Measurements from ENCODE around the gene SLC16A4.

DNA sequence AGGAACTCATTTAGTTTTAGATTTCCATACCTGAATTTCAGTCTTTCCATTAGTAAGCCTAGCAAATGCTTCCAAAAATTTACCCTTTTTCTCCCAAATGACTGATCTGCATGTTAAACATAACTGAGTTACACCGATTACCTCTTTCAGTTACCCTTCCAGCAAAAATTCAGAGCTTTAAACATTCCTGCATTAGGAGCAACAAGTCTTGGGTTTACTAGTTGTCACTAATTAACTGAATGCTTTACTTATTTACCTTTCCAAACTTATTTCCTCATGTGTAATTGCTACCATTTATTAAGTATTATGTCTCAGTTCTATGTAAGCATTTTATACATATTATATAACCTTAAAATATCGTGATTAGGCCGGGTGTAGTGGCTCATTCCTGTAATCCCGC is 13.6 kb upstream of the SLC16A4 start:
- TF ChIP-seq, protein P1, sequence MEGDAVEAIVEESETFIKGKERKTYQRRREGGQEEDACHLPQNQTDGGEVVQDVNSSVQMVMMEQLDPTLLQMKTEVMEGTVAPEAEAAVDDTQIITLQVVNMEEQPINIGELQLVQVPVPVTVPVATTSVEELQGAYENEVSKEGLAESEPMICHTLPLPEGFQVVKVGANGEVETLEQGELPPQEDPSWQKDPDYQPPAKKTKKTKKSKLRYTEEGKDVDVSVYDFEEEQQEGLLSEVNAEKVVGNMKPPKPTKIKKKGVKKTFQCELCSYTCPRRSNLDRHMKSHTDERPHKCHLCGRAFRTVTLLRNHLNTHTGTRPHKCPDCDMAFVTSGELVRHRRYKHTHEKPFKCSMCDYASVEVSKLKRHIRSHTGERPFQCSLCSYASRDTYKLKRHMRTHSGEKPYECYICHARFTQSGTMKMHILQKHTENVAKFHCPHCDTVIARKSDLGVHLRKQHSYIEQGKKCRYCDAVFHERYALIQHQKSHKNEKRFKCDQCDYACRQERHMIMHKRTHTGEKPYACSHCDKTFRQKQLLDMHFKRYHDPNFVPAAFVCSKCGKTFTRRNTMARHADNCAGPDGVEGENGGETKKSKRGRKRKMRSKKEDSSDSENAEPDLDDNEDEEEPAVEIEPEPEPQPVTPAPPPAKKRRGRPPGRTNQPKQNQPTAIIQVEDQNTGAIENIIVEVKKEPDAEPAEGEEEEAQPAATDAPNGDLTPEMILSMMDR (conservative IDR thresholded peaks at IDR 0.05; ENCODE audit: low read depth, low read length): no peak
- TF ChIP-seq EZH2phosphoT487 (IDR thresholded peaks at IDR 0.05; ENCODE audit: borderline replicate concordance, low read length): no peak

All from PC-3 (cell line).